Measurements from ENCODE around the gene MAML3. TPM values are rescaled to one million over a fixed set of nuclear protein-coding genes. Genes with fewer than 3 reads are reported as not detected.

The MAML3 gene
- total and polyA plus RNA-seq, 2 of the 13 experiments (the other 11 are each of a cell fraction or from before 2014, with no cell fraction given) = 0.05 to 0.13 TPM

DNA sequence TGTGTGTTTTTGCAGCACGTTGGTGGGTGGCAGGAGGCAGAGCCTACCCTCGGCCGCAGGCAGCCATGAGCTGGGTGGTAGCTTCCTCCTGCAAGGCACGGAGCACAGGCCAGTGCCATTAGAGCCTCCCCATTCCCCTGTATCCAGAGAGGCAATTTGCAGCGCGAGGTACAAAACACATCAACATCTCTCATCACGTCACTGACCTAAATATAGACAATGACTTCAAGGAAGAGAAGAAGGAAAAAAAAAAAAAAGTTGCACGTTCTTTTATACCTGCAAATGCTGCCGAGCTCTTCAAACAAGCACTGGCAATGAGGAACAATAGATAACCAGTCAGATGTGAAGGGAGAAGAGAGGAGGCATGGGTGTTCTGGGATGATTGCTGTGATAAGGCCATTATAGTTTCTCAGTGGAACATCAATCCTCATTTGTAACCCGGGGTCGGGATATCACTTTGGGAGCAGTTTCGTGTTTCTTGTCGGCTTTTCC is 328.4 kb downstream of the MAML3 start (continued):
- TF ChIP-seq, protein P1, sequence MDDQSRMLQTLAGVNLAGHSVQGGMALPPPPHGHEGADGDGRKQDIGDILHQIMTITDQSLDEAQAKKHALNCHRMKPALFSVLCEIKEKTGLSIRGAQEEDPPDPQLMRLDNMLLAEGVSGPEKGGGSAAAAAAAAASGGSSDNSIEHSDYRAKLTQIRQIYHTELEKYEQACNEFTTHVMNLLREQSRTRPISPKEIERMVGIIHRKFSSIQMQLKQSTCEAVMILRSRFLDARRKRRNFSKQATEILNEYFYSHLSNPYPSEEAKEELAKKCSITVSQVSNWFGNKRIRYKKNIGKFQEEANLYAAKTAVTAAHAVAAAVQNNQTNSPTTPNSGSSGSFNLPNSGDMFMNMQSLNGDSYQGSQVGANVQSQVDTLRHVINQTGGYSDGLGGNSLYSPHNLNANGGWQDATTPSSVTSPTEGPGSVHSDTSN (CRISPR knock-in tag; IDR thresholded peaks at IDR 0.05; ENCODE audit: borderline replicate concordance) = no peak

DNA sequence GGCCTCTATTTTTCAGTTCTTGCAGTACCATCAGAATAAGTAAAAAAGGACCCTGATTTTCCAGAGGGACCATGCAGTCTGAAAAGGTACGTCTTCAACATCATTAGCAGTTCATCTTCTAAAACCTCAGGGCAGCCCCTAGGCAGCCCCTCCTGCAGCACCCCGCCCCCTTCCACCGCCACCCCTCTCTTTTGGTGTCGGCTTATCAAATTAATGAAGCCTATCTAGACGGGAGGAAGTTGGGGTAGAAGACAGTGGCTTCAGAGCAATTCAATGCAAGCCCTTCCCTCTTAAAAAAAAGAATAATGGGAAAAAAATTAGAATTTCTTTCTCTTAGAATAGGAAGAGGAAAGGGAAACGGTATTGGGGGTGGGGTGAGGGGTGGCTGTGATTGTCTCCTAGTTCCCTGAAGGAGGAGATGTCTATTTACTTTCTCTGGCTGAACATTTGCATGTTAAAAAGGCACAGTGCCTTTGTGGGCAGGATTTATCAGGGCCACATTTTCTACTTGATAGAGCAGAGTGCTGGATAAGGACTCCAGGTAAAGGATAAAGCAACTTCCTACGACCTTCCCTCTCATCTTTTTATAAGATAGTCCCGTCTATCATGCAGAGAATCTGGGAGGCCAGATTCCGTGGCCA is 329.0 kb downstream of the MAML3 start:
- no TSS peak for BruUV-seq (replicated peaks)
- CTCF ChIA-PET (ENCODE audit: low intra/inter-chr PET ratio, low total read pairs) = no interaction called here

More for the DNA sequence above, 329.0 kb downstream of the MAML3 start:
- H3K36me3 ChIP-seq (replicated peaks in 1 of 2; ENCODE audit: control insufficient read depth in 1 of 2, insufficient read depth in 2 of 2, low read length in 2 of 2) = no peaks in the 10 kb centered on the region
- no peak overlapping the region for H2AFZ ChIP-seq (ENCODE audit: low read length)
- H4K20me1 ChIP-seq (ENCODE audit: insufficient read depth, low read length) = no peaks in the 10 kb centered on the region
- ATAC-seq = no peak
- FAIRE-seq = no peak
- DNase-seq (ENCODE audit: low spot score) = no peak
- TF ChIP-seq ZNF160 (CRISPR knock-in tag; IDR thresholded peaks at IDR 0.05) (no peak), NFKB2 (CRISPR knock-in tag; IDR thresholded peaks at IDR 0.05; ENCODE audit: borderline replicate concordance) (no peak), ZNF780A (CRISPR knock-in tag; IDR thresholded peaks at IDR 0.05) (no peak), ZNF773 (CRISPR knock-in tag; IDR thresholded peaks at IDR 0.05; ENCODE audit: borderline replicate concordance) (no peak), PHF8 (CRISPR knock-in tag; IDR thresholded peaks at IDR 0.05) (no peak), CENPX (CRISPR knock-in tag; IDR thresholded peaks at IDR 0.05) (no peak), TEAD3 (CRISPR knock-in tag; optimal IDR thresholded peaks at IDR 0.05; ENCODE audit: borderline replicate concordance) (no peak), GATA4 (IDR thresholded peaks at IDR 0.05; ENCODE audit: borderline replicate concordance, low read depth) (no peak), RCOR2 (CRISPR knock-in tag; IDR thresholded peaks at IDR 0.05) (no peak), HNF4A (CRISPR knock-in tag; IDR thresholded peaks at IDR 0.05) (no peak), ZNF83 (CRISPR knock-in tag; IDR thresholded peaks at IDR 0.05; ENCODE audit: borderline replicate concordance) (no peak)
- TF ChIP-seq, protein P2, sequence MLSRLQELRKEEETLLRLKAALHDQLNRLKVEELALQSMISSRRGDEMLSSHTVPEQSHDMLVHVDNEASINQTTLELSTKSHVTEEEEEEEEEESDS (CRISPR knock-in tag; IDR thresholded peaks at IDR 0.05; ENCODE audit: borderline replicate concordance) = no peak
- TF ChIP-seq, protein P3, sequence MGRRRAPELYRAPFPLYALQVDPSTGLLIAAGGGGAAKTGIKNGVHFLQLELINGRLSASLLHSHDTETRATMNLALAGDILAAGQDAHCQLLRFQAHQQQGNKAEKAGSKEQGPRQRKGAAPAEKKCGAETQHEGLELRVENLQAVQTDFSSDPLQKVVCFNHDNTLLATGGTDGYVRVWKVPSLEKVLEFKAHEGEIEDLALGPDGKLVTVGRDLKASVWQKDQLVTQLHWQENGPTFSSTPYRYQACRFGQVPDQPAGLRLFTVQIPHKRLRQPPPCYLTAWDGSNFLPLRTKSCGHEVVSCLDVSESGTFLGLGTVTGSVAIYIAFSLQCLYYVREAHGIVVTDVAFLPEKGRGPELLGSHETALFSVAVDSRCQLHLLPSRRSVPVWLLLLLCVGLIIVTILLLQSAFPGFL (CRISPR knock-in tag; IDR thresholded peaks at IDR 0.05) = no peak
- TF ChIP-seq, protein P4, sequence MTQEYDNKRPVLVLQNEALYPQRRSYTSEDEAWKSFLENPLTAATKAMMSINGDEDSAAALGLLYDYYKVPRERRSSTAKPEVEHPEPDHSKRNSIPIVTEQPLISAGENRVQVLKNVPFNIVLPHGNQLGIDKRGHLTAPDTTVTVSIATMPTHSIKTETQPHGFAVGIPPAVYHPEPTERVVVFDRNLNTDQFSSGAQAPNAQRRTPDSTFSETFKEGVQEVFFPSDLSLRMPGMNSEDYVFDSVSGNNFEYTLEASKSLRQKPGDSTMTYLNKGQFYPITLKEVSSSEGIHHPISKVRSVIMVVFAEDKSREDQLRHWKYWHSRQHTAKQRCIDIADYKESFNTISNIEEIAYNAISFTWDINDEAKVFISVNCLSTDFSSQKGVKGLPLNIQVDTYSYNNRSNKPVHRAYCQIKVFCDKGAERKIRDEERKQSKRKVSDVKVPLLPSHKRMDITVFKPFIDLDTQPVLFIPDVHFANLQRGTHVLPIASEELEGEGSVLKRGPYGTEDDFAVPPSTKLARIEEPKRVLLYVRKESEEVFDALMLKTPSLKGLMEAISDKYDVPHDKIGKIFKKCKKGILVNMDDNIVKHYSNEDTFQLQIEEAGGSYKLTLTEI (CRISPR knock-in tag; conservative IDR thresholded peaks at IDR 0.05) = no peak
- H3K4me3 ChIP-seq (replicated peaks in 1 of 3; ENCODE audit: insufficient read depth in 1 of 3, low read depth in 2 of 3, low read length in 3 of 3) = no peak overlapping the region
- no peaks in the 10 kb centered on the region for H3K4me1 ChIP-seq (ENCODE audit: insufficient read depth, low read length)
- WGBS (ENCODE audit: low lambda C conversion rate) = 27% methylated on average over 9 of the region's 9 CpGs
- POLR2A ChIA-PET = no interaction called here
- no peaks in the 10 kb centered on the region for H3K9me3 ChIP-seq (ENCODE audit: low read length)
- in situ Hi-C loops (cut with HindIII; ENCODE audit: extremely low pct_ligation_motif_present, low pct_unique_long_range_greater_than_20kb) (no loop called here), intact Hi-C loops (cut with micrococcal nuclease; ENCODE audit: unreplicated experiment) (no loop called here)
- H3K79me2 ChIP-seq (ENCODE audit: insufficient read depth, low read length) = no peaks in the 10 kb centered on the region
- no peak overlapping the region for H3K9ac ChIP-seq (ENCODE audit: insufficient read depth, low read depth, low read length)
- H3K27ac ChIP-seq (ENCODE audit: extremely low read length, insufficient read depth, low read length) = no peak overlapping the region
- no peak overlapping the region for H3K4me2 ChIP-seq (ENCODE audit: low read depth, low read length)
- peaks cover 1 to 23% of the 10 kb centered on the region in 2 experiments; a peak in 4 of 5 replicates for H3K27me3 ChIP-seq (ENCODE audit: control insufficient read depth in 1 of 2, insufficient read depth in 2 of 2, low read length in 2 of 2)

All from HepG2 (cell line).